Peyer's patch (tissue), 4 donors: ENCODE data around the gene IFNA16.

ENCODE experiments used
- POLR2A ChIP-seq, 2 donors: fragments of 450-650 bp; IDR thresholded peaks; one replicate each; pipeline ENCODE4 v1.5.1; 2017; ENCODE audit warnings: antibody characterized with exemption in 2 of 2, mild to moderate bottlenecking in 2 of 2, moderate library complexity in 2 of 2
- TF ChIP-seq, protein P1 (sequence below), 6 experiments: fragments of 450-650 bp in 4 of 6; fragments of 200-600 bp in 2 of 6; sonication (generic) in 1 of 6; IDR thresholded peaks; one replicate each; pipeline ENCODE4 v1.5.1; 2017 to 2019; ENCODE audit warnings: antibody characterized with exemption in 6 of 6, mild to moderate bottlenecking in 3 of 6, moderate library complexity in 1 of 6

GRCh38 chr9:21171351-21171750 is 45.8 kb downstream of the IFNA16 start:
- TF ChIP-seq, protein P1, sequence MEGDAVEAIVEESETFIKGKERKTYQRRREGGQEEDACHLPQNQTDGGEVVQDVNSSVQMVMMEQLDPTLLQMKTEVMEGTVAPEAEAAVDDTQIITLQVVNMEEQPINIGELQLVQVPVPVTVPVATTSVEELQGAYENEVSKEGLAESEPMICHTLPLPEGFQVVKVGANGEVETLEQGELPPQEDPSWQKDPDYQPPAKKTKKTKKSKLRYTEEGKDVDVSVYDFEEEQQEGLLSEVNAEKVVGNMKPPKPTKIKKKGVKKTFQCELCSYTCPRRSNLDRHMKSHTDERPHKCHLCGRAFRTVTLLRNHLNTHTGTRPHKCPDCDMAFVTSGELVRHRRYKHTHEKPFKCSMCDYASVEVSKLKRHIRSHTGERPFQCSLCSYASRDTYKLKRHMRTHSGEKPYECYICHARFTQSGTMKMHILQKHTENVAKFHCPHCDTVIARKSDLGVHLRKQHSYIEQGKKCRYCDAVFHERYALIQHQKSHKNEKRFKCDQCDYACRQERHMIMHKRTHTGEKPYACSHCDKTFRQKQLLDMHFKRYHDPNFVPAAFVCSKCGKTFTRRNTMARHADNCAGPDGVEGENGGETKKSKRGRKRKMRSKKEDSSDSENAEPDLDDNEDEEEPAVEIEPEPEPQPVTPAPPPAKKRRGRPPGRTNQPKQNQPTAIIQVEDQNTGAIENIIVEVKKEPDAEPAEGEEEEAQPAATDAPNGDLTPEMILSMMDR (IDR thresholded peaks at IDR 0.05): no peak
- TF ChIP-seq POLR2A (IDR thresholded peaks at IDR 0.05): no peak
